GM04504 (cell line): ENCODE data around the gene DCDC2.
A peak's percentile ranks its signal among the peaks of the same experiment; 100 is the strongest.
"Not testable (repeated sequence)": the region's sequence is repeated elsewhere in the genome, so short reads cannot be mapped to it uniquely, and the experiment has no call there.

Source experiments
- DNase-seq: peaks from one replicate; pipeline ENCODE4 v3.0.0-alpha.2; 2012; ENCODE audit warnings: low read depth

Gene DCDC2

DNA sequence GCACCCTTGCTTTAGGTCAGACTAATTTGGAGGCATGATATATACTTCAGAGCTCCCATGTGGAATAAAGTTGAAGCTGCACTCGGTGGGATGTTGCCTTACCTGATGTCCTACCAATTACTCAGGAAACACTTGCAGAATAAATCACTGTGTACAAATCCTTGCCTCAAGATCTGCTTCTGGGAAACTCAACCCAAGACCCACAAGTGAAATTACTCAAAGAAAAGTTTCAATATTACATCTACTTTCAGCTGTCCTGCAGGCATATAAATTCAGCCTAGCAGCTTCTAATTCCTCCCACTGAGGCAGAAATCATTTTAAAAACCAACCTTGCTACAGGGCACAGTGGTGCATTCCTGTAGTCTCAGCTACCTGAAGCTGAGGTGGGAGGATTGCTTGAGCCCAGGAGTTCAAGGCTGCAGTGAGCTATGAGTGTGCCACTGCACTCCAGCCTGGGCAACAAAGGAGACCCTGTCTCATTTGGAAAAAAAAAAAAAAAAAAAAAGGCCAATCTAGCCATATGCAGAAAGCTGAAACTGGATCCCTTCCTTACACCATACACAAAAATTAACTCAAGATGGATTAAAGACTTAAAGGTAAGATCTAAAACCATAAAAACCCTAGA, 20.7 kb upstream of the DCDC2 start:
- DNase-seq: no peak

DNA sequence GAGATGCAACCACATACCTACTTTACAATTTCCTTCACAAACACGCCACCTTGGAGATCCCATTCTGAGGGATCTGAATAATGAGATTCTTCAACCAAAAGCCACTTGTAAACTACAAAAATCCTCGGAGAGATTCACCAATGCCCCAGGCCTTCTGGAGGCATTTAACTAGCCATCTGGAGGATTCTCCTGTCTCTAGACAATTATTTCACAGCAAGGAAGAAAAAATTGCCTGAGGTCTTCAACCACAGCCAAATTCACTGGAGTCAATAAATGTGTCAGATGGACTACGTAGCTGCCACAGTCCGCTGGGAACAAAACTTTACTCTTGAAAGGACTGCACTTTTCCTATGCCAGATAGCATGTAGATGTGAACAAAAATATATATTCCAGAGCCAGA, 19.0 kb upstream of the DCDC2 start:
- no peak for DNase-seq

DNA sequence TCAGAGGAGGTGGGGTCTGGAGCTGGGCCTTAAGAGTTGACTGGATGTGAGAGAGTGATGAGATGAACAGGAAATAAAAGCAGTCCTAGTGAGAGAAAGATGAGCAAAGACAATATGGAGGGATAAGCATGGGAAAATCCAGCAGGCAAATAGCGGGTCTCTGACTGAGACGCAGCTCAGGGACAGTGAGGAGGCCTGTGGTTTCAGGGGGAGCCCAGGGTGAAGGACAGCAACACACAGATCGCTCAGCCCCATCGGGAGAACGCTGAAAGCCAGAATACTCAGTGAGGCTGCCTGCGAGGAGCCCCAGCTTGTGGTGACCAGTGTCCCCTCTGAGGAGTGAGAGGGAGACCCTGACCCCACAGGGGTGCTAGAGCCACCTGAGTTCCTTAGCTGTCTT, 16.8 kb upstream of the DCDC2 start:
- no peak for DNase-seq

DNA sequence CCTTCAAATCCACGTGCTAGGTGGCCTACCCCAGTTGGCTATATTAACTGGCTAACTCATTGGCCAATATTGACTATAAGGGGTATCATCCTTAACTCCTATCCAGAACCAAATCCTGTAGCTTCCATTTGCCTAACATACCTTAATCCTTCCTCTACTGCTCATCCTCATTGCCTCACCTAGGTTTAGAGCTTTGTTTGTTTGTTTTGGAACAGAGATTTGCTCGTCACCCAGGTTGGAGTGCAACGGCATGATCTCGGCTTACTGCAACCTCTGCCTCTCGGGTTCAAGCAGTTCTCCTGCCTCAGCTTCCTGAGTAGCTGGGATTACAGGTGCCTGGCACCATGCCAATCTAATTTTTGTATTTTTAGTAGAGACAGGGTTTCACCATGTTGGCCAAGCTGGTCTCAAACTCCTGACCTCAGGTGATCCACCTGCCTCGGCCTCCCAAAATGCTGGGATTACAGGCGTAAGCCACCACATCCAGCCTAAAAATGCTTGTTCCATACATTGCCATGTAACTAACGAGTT, 7.3 kb upstream of the DCDC2 start:
- not testable (repeated sequence) for DNase-seq

DNA sequence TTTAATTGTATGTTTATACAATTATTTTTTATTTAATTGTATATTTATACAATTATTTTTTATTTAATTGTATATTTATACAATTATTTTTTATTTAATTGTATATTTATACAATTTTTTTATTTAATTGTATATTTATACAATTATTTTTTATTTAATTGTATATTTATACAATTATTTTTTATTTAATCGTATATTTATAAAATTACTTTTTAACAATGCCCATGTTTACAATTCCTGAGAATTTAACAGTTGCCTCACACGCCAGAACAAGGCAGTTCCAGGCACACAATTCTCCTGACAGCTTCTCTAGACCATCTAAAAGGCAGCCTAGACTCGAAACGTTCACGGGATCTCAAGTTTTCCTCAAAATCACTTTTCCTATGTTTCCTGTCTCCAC, 4.5 kb upstream of the DCDC2 start:
- DNase-seq: not testable (repeated sequence)

DNA sequence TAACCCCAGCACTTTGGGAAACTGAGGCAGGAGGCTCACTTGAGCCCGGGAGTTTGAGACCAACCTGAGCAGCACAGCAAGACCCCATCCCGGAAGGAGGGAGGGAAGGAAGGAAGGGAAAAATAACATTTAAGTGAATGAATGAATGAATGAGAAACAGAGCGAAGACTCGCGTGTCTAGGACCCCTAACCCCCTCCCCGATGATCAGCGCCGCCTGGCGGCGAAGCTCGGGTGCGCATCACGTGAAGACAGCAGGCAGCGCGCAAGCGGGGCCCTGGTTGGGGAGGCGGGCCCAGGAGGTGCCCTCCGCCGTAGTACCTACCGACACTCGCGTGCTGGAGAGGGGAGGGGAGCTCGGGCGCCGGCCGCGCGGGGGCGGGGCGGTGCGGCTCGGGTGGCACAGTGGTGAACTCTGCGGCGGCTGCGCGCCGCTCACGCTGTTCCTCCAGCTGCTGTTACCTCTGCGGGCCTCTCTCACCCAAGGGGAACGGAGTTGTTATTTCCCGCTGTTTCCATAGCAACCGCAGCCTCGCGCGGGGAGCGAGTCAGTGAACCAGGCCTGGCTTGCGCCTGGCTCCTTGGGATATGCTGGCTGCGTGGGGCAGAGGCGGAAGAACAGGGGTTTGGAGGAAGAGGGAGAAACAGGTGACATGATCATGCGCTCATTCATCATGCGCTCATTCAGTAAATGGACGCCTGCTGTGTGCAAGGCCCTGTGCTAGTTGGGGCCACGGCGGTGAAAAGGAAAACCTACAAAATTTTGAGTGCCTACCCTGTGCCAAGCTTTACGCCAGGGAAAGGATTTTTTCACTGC, 2.0 kb upstream of the DCDC2 start:
- DNase-seq: peak; percentile 32

DNA sequence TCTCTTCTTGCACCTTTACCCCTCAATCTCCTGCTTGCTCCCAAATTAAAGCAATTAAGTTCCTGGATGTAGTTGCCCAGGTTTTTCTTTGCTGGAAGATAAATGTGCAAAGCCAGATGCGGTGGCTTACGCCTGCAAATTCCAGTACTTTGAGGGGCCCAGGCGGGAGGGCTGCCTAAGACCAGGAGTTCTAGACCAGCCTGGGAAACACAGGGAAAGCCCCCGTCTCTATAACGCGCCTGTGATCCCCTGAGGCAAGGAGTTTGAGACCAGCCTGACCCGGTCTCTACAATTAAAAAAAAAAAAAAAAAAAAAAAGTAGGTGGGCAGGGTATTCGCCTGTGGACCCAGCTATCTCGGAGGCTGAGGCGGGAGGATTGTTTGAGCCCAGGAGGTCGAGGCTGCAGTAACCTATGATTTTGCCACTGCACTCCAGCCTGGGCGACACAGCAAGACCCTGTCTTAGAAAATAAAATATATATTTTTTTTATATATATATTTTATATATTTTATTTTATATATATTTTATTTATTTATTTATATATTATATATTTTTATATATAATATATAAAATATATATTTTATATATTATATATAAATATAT, 461 bp upstream of the DCDC2 start:
- DNase-seq: no peak

DNA sequence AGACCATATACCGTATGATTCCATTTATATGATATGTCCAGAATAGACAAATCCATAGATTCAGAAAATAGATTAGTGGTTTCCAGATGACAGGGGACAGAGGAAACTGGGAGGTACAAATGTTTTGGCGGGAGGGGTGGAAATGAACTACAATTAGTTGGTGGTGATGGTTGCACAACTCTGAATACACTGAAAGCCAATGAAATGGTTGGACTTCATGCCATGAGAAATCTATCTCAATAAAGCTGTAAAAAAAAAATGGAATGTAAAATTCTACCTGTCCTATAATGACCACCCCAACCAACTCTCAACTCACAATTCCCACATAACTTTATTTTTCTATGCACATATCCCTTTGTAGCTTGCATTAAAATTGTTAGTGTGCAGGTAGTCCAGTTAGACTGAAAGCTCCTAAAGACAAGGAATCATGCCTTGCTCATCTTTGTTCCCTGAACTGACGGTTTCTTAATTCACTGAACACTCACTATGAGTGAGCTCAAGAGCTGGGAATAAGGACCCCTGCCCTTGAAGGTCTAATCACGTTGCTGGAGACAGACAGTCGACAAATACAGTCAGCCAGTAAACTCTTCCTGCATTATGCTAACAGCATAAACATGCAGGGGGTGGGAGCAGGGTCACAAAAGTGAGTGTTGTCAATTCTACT, 1.4 kb downstream of the DCDC2 start:
- DNase-seq: no peak

DNA sequence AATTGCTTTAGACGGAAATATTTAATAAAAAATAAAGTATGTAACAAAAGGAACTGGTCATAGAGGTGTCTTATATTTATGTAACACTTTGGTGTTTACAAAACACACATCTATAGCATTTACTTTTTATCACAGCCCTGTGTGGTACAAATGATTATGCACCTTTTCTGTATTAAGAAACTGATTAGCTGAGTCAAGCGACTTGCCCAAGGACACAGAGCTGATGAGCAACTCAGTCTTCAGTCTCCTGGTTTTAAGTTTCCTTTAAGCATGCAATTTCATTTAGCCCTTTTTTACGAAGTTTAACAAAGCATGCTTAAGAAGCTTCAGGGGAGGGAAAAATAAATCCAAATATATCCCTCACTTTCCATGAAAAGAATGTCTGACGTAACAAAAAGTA, 2.5 kb downstream of the DCDC2 start:
- DNase-seq: no peak

DNA sequence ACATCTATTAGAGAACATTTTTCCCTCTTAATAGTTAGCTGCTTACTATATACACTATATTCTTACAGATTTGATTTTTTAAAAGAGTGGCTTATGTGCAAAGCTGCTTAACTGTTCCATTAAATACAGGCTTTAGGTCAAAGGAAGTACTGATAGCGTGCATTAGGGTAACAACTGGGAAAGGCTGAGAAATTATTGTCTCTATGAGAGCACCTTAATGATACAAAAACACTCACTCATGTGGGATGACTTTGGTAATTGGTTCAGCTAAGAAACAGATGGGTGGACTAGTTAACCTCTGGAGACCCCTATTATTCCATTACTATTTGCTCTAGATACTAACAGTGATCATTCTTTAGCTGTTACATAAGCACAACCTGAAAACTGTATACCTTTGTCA, 4.0 kb downstream of the DCDC2 start:
- no peak for DNase-seq

DNA sequence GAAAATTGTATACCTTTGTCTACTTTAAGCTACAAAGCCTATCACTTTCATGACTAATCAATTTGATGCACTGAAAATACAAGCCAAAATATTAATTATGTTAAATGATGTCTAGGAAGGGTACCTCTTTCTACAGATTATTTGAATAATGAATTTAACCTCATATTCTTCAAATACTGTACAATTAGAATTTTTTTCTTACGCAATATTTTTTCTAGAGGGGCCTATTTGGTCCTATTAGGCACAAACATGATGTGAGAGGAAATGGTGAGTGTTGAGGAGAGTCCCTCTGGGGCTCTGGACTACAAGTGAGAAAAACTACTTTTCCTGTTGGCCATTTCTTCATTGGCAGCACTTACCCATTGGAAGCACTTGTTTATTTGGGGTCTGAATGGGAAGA, 5.4 kb downstream of the DCDC2 start:
- no peak for DNase-seq

DNA sequence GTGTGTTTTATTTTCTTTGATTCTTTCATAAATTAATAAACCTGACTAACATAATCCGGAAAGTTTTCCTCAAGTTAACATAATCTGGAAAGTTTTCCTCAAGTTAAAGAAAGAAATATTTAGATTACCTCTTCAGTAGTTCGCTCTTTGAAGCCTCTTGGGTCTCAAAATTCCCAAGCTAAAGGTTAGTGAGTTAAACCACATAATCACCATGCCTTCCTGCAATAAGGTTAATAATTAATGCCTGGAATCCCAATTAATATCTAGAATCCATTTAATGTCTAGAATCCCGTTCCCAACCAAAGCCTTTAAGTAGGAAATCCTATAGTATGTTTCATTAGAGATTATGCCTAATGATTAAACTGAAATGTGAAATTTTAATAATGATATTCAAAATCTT, 12.9 kb downstream of the DCDC2 start:
- no peak for DNase-seq

DNA sequence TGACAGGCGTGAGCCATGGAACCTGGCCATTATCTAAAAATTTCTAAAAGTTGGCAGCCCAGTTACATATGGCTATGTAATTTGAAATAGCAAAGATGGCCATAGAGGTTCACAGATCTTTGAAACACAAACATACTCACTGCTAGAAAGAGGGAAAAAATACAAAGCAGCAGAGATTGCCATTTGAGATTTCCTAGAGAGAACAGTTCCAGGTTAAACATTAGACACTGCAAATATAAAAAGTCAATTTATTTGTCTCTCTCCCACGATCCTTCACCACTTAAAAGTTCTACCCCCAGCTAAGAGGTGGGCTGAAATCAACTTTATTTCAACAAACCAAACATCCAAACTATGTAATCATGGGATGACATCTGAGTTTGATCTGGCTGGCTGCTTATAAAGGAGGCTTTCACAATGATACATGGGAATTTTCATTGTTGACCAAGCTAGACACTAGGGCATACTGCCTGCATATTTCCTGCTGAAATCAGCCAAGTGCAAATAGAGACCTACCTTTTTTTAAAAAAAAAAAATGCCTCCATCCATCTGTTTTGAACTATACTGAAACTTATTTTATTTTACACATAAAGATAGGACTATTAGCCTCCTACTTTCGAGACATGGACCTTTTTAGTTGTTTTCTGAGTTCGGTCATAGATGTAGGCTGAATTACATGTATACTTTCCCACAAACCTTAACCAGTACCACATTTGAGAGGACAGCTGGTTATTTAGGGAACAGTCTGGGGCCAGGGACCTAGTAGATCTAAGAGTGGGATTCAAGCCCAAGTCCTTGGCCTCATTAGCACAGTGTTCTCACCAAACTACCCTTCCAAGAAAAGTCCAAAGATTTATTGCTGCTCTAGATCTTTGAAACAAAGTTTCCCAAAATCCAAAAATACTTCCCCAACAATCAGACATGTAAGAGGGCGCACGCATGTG, 16.6 kb downstream of the DCDC2 start:
- DNase-seq: no peak

DNA sequence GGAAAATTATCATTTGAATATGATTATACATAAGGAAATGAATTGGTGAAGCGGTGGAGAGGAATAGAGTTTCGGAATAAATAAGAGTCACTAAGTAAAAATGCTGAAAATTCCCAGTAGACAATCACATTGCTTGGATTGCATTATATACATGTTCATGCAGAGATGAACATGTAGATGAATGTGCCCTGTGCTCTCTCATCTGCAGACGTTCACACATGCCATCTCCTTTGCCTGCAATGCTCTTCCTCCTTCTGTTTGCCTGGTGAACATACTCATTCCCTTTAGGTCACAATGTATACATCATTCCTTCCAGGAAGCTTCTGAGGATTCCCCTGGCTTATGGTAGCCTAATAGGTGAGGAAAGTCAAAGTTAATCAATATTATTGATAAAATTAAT, 17.9 kb downstream of the DCDC2 start:
- no peak for DNase-seq

DNA sequence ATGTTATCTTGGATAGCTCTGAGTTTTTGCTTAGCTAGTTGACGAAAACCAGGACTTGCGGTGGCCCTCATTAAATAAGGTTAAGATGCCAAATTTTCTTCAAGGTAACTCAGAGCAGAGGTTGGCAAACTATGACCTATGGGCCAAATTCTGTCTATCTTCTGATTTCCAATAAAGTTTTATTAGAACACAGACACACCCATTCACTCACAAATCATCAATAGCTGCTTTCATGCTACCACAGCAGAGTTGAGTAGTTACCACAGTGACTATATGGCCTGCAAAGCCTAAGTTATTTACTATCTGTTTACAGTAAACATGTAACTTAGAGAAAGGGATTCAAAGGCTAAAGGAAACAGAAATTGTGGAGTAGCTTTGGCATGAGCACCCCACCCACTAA, 23.6 kb downstream of the DCDC2 start:
- DNase-seq: no peak

DNA sequence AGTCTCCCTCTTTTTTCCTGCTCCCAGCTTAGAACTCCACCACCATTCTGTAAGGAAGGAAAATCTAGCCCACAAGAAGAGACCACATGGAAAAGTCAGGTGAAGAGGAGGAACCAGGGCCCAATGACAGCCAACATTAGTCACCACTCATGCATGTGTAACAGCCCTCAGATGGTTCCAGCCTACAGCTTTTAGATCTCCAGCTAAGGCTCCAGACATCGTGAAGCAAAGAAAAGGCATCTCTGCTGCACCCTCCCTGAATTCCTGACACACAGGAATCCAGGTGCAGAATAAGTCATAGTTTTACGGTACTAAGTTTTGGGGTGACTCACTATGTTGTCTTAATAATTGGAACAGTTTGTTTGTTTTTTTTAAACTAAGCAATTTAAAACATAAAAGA, 25.5 kb downstream of the DCDC2 start:
- no peak for DNase-seq

DNA sequence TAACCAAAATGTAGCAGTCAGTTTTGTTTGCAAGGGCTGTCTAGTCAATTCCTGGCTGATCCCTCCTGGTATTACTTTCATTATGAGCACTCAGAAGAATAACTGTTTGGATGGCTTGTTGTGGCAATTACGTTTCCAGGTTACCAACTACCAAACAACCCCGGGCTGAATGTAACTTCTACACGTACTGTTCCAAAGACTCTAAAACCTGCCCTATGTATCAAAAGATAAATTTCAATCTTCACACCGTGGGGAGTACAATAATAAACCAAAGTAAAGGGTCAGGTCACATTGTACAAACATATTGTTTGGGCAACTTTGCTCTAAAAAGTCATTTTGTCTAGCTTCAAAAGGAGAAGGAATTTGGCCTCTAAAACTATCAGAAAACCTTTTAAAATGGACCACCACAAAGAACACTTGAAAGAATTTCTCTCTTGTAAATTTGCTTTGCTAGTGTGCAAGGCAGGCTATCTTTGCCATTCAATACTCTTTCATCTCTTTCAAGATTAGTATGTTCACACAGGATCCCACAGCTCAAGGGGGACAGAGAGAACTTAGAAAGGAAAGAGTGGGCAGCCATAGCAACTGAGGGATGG, 27.6 kb downstream of the DCDC2 start:
- no peak for DNase-seq

DNA sequence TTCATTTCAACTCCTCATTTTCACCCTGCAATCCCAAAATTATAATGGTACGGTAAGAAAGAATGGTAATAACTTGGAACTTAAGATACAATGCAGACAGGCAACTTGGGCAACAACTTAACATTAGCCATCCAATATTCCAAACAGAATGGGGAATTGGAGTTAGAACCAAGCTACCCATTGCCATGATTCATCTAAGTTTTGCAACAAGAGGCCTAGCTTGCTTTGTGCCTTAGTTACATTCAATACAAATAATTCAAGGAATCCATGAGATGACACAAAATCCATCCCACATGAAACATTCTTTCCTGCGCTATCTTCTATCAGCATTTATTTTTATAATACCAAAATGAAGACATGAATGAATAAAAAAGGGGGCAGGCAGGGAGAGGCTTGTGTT, 28.4 kb downstream of the DCDC2 start:
- no peak for DNase-seq

DNA sequence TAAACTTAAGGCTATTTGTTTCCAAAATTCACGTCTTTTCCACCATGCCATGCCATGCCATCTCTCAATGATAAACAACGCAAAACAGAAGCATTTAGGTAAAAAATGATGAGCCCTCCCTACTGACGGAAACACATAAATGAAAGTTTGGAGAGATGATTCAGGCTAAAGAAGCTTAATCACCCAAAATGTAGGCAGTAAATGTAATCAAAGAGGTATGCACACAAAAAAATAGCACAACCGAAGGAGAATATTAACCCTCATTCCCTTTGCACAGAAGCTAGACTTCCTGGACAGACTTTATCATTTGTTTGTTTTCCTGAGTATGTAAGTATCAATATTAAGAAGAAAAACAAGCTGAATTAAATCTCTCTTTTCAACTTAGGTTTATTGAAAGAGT, 28.8 kb downstream of the DCDC2 start:
- no peak for DNase-seq

DNA sequence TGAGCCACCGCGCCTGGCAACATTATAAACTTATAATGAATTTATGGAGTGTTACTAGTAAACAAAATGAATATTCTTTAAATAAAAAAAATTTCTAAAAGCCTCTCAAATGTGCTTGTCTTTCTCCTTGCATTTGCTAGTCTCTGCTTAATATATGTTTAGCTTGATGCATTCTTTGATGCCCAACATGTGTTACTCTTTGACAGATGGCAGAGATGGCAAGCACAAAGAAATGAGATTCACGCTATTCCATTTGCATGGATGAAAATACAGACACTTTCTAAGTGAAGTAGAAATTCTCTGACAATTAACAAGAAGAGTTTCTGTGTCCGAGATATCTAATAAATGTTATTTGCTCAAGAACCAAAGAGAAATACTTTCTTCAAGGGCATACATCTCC, 30.1 kb downstream of the DCDC2 start:
- DNase-seq: no peak

DNA sequence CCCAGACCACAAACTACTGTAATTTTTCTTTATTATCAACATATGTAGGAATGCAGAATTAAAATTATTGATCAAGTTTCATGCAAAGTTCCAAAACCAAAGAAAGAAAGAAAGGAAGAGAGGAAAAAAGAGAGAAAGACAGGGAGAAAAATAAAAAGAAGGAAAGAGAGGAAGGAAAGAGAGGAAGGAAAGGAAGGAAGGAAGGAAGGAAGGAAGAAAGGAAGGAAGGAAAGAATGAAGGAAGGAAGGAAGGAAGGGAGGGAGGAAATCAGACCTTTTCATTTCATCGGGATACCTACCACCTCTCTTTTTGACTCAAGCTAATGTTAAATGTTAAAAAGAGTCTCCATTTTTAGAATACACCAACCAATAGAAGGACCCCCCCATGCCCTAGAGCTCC, 31.9 kb downstream of the DCDC2 start:
- DNase-seq: no peak
